ENCODE measurements around the gene MRPL58. TPM values are rescaled to one million over a fixed set of nuclear protein-coding genes. Genes with fewer than 3 reads are reported as not detected.

MRPL58 gene
- total and polyA plus RNA-seq, 2 experiments from 2014 or later = 38.0 to 66.7 TPM

DNA sequence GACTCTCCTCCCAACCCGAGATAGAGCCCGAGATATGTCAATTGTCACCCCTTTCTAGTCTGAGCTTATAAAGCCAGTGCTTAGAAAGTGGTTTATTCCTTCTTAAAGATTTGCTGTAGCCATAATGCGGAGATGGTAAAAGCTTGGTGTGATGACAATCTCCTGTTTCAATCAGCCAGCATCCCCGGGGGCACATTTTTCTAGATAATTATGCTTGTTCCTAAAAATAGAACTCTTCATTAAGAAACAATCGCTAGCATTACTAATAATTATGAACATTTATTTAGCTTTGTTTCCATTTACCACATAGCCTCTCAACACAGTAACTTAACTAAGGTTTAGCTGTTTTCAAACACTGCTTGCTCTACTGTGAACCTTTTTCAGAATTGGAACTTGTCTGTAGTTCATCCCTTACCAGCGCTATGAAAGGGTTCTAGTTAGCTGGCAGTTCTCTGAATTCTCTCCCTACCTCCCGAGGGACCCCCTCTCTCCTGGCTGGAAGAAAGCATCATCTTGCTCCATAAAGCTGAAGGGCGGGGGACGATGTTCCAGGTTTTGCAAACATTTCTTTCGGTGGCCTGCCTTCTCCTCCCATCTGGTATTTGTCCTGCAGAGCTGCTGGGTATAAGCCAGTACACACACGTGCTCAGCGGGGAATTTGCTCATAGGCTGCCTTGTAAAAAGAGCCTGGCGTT is 922 bp upstream of the MRPL58 start (continued):
- TF ChIP-seq CTCF (conservative IDR thresholded peaks at IDR 0.05; ENCODE audit: low read depth in 2 of 2) (no peak), JUNB (IDR thresholded peaks at IDR 0.05; ENCODE audit: unreplicated experiment) (no peak), REST (IDR thresholded peaks at IDR 0.05; ENCODE audit: unreplicated experiment) (no peak)

DNA sequence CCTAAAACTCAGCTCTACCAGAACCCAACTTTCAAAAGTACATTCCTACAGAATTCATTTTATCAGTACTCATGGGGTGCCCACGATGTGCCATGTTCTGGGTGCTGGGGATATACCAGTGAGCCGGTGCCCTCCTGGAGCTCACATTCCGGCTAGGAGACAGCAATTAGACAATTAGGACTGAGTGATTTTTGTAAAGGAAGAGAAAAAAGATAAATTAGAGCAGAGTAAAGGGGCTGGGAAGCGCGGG is 449 bp upstream of the MRPL58 start:
- Histone ChIP-seq H3F3A (replicated peaks; ENCODE audit: low read depth) (peaks cover 14% of the 10 kb centered on the region), H2AFZ (peak overlapping the region; percentile 100), H3K36me3 (ENCODE audit: insufficient read depth) (no peaks in the 10 kb centered on the region), H4K20me1 (replicated peaks; ENCODE audit: insufficient read depth) (no peaks in the 10 kb centered on the region), H3K4me2 (peak overlapping the region; percentile 99), H3K9me2 (ENCODE audit: insufficient read depth) (no peaks in the 10 kb centered on the region), H3K79me2 (replicated peaks; ENCODE audit: insufficient read depth) (peaks cover 17% of the 10 kb centered on the region), H3K27me3 (ENCODE audit: insufficient read depth) (no peaks in the 10 kb centered on the region), H3K27ac (ENCODE audit: low read depth) (peak overlapping the region; percentile 100), H3K4me1 (ENCODE audit: insufficient read depth) (peaks cover 20% of the 10 kb centered on the region), H3K4me3 (peak overlapping the region; percentile 88)
- H3K9me3 Mint-ChIP-seq = no peaks in the 10 kb centered on the region; the same call in 1 of the 3 replicates
- peaks cover 4% of the 10 kb centered on the region for H3K27me3 Mint-ChIP-seq (ENCODE audit: insufficient read depth, low read depth, poor library complexity)
- H3K4me3 Mint-ChIP-seq = peak overlapping the region; percentile 84
- ATAC-seq (no peak), DNase-seq (ENCODE audit: low spot score) (no peak)
- TF ChIP-seq EZH2 (IDR thresholded peaks at IDR 0.05; ENCODE audit: low read depth, unreplicated experiment) (no peak), POLR2AphosphoS5 (IDR thresholded peaks at IDR 0.05; ENCODE audit: low read depth) (no peak), CREB1 (CRISPR knock-in tag; IDR thresholded peaks at IDR 0.05; ENCODE audit: low read depth) (no peak), ZNF331 (CRISPR knock-in tag; IDR thresholded peaks at IDR 0.05; ENCODE audit: low read depth) (no peak), REST (IDR thresholded peaks at IDR 0.05; ENCODE audit: unreplicated experiment) (no peak), EZH2phosphoT487 (IDR thresholded peaks at IDR 0.05; ENCODE audit: unreplicated experiment) (no peak), NANOG (IDR thresholded peaks at IDR 0.05; ENCODE audit: borderline replicate concordance) (no peak)
- TF ChIP-seq, protein P1, sequence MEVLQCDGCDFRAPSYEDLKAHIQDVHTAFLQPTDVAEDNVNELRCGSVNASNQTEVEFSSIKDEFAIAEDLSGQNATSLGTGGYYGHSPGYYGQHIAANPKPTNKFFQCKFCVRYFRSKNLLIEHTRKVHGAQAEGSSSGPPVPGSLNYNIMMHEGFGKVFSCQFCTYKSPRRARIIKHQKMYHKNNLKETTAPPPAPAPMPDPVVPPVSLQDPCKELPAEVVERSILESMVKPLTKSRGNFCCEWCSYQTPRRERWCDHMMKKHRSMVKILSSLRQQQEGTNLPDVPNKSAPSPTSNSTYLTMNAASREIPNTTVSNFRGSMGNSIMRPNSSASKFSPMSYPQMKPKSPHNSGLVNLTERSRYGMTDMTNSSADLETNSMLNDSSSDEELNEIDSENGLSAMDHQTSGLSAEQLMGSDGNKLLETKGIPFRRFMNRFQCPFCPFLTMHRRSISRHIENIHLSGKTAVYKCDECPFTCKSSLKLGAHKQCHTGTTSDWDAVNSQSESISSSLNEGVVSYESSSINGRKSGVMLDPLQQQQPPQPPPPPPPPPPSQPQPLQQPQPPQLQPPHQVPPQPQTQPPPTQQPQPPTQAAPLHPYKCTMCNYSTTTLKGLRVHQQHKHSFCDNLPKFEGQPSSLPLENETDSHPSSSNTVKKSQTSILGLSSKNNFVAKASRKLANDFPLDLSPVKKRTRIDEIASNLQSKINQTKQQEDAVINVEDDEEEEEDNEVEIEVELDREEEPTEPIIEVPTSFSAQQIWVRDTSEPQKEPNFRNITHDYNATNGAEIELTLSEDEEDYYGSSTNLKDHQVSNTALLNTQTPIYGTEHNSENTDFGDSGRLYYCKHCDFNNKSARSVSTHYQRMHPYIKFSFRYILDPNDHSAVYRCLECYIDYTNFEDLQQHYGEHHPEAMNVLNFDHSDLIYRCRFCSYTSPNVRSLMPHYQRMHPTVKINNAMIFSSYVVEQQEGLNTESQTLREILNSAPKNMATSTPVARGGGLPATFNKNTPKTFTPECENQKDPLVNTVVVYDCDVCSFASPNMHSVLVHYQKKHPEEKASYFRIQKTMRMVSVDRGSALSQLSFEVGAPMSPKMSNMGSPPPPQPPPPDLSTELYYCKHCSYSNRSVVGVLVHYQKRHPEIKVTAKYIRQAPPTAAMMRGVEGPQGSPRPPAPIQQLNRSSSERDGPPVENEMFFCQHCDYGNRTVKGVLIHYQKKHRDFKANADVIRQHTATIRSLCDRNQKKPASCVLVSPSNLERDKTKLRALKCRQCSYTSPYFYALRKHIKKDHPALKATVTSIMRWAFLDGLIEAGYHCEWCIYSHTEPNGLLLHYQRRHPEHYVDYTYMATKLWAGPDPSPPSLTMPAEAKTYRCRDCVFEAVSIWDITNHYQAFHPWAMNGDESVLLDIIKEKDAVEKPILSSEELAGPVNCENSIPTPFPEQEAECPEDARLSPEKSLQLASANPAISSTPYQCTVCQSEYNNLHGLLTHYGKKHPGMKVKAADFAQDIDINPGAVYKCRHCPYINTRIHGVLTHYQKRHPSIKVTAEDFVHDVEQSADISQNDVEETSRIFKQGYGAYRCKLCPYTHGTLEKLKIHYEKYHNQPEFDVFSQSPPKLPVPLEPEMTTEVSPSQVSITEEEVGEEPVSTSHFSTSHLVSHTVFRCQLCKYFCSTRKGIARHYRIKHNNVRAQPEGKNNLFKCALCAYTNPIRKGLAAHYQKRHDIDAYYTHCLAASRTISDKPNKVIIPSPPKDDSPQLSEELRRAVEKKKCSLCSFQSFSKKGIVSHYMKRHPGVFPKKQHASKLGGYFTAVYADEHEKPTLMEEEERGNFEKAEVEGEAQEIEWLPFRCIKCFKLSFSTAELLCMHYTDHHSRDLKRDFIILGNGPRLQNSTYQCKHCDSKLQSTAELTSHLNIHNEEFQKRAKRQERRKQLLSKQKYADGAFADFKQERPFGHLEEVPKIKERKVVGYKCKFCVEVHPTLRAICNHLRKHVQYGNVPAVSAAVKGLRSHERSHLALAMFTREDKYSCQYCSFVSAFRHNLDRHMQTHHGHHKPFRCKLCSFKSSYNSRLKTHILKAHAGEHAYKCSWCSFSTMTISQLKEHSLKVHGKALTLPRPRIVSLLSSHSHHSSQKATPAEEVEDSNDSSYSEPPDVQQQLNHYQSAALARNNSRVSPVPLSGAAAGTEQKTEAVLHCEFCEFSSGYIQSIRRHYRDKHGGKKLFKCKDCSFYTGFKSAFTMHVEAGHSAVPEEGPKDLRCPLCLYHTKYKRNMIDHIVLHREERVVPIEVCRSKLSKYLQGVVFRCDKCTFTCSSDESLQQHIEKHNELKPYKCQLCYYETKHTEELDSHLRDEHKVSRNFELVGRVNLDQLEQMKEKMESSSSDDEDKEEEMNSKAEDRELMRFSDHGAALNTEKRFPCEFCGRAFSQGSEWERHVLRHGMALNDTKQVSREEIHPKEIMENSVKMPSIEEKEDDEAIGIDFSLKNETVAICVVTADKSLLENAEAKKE (CRISPR knock-in tag; IDR thresholded peaks at IDR 0.05) = no peak
- H3K36me3 Mint-ChIP-seq (ENCODE audit: low read depth) = peaks cover 18% of the 10 kb centered on the region
- H3K27ac Mint-ChIP-seq = peak overlapping the region; percentile 96
- H3K4me1 Mint-ChIP-seq = peaks cover 26% of the 10 kb centered on the region
